ENCODE data around the gene CERKL.

CERKL gene

GRCh38 chr2:181639686-181640085, 17.2 kb downstream of the CERKL start:
- no peak for DNase-seq
- in situ Hi-C loops (cut with HindIII; ENCODE audit: low pct_ligation_motif_present, low pct_unique_long_range_greater_than_20kb, low sequenced_read_pairs), result no loop called here

GRCh38 chr2:181632733-181633401, 24.0 kb downstream of the CERKL start:
- DNase-seq, result no peak
- in situ Hi-C loops (cut with HindIII; ENCODE audit: low pct_ligation_motif_present, low pct_unique_long_range_greater_than_20kb, low sequenced_read_pairs), result no loop called here

- no peak for DNase-seq
- in situ Hi-C loops (cut with HindIII; ENCODE audit: low pct_ligation_motif_present, low pct_unique_long_range_greater_than_20kb, low sequenced_read_pairs), result no loop called here
Observed at GRCh38 chr2:181628590-181629585, 28.0 kb downstream of the CERKL start.

GRCh38 chr2:181627545-181627944, 29.4 kb downstream of the CERKL start:
- DNase-seq, result no peak
- in situ Hi-C loops (cut with HindIII; ENCODE audit: low pct_ligation_motif_present, low pct_unique_long_range_greater_than_20kb, low sequenced_read_pairs), result no loop called here

- in situ Hi-C loops (cut with HindIII; ENCODE audit: low pct_ligation_motif_present, low pct_unique_long_range_greater_than_20kb, low sequenced_read_pairs), result no loop called here
- no peak for DNase-seq
Observed at GRCh38 chr2:181626671-181627070, 30.2 kb downstream of the CERKL start.

GRCh38 chr2:181623159-181623558, 33.7 kb downstream of the CERKL start:
- in situ Hi-C loops (cut with HindIII; ENCODE audit: low pct_ligation_motif_present, low pct_unique_long_range_greater_than_20kb, low sequenced_read_pairs), result no loop called here
- DNase-seq, result no peak

GRCh38 chr2:181621779-181622490, 35.0 kb downstream of the CERKL start:
- in situ Hi-C loops (cut with HindIII; ENCODE audit: low pct_ligation_motif_present, low pct_unique_long_range_greater_than_20kb, low sequenced_read_pairs), result no loop called here
- no peak for DNase-seq

- in situ Hi-C loops (cut with HindIII; ENCODE audit: low pct_ligation_motif_present, low pct_unique_long_range_greater_than_20kb, low sequenced_read_pairs), result no loop called here
- DNase-seq, result no peak
Observed at GRCh38 chr2:181619516-181619915, 37.4 kb downstream of the CERKL start.

GRCh38 chr2:181616715-181617114, 40.2 kb downstream of the CERKL start:
- DNase-seq, result no peak
- in situ Hi-C loops (cut with HindIII; ENCODE audit: low pct_ligation_motif_present, low pct_unique_long_range_greater_than_20kb, low sequenced_read_pairs), result no loop called here

GRCh38 chr2:181614874-181615638, 41.8 kb downstream of the CERKL start:
- DNase-seq, result no peak
- in situ Hi-C loops (cut with HindIII; ENCODE audit: low pct_ligation_motif_present, low pct_unique_long_range_greater_than_20kb, low sequenced_read_pairs), result no loop called here

GRCh38 chr2:181613241-181613640, 43.7 kb downstream of the CERKL start:
- in situ Hi-C loops (cut with HindIII; ENCODE audit: low pct_ligation_motif_present, low pct_unique_long_range_greater_than_20kb, low sequenced_read_pairs), result no loop called here
- DNase-seq, result no peak

- DNase-seq, result no peak
- in situ Hi-C loops (cut with HindIII; ENCODE audit: low pct_ligation_motif_present, low pct_unique_long_range_greater_than_20kb, low sequenced_read_pairs), result no loop called here
Observed at GRCh38 chr2:181607629-181608590, 49.0 kb downstream of the CERKL start.

- no peak for DNase-seq
- in situ Hi-C loops (cut with HindIII; ENCODE audit: low pct_ligation_motif_present, low pct_unique_long_range_greater_than_20kb, low sequenced_read_pairs), result no loop called here
Observed at GRCh38 chr2:181605889-181606837, 50.7 kb downstream of the CERKL start.

GRCh38 chr2:181602017-181602416, 54.9 kb downstream of the CERKL start:
- in situ Hi-C loops (cut with HindIII; ENCODE audit: low pct_ligation_motif_present, low pct_unique_long_range_greater_than_20kb, low sequenced_read_pairs), result no loop called here
- no peak for DNase-seq

GRCh38 chr2:181596556-181596955, 60.3 kb downstream of the CERKL start:
- in situ Hi-C loops (cut with HindIII; ENCODE audit: low pct_ligation_motif_present, low pct_unique_long_range_greater_than_20kb, low sequenced_read_pairs), result no loop called here
- DNase-seq, result no peak

- in situ Hi-C loops (cut with HindIII; ENCODE audit: low pct_ligation_motif_present, low pct_unique_long_range_greater_than_20kb, low sequenced_read_pairs), result no loop called here
- DNase-seq, result no peak
Observed at GRCh38 chr2:181594322-181594721, 62.6 kb downstream of the CERKL start.

Data from ACHN (cell line).